Spinal cord (tissue), 10 donors: ENCODE measurements around the gene MLEC. TPM values are rescaled to one million over a fixed set of nuclear protein-coding genes. Genes with fewer than 3 reads are reported as not detected.

Experiments used
- DNase-seq, 6 donors: peaks; one replicate each; pipeline versions ENCODE4 v3.0.0 to v3.0.0-alpha.2; 2013 to 2015; ENCODE audit warnings: low spot score in 6 of 6, low read depth in 4 of 6
- H3K27ac ChIP-seq: one replicate; pipeline ENCODE4 v1.5.1; 2013; ENCODE audit warnings: low read depth, low read length, control low read depth
- H3K27me3 ChIP-seq: one replicate; pipeline ENCODE4 v1.6.1; 2013; ENCODE audit warnings: low read length; ENCODE audit not compliant: control insufficient read depth, insufficient read depth
- H3K36me3 ChIP-seq: one replicate; pipeline ENCODE4 v1.6.1; 2013; ENCODE audit warnings: low read length; ENCODE audit not compliant: control insufficient read depth, insufficient read depth
- H3K4me1 ChIP-seq: one replicate; pipeline ENCODE4 v1.6.1; 2013; ENCODE audit warnings: low read length; ENCODE audit not compliant: control insufficient read depth, insufficient read depth
- H3K4me3 ChIP-seq: one replicate; pipeline ENCODE4 v1.5.1; 2013; ENCODE audit warnings: low read depth, low read length, control low read depth
- H3K9me3 ChIP-seq: one replicate; pipeline ENCODE4 v1.6.1; 2013; ENCODE audit warnings: low read length; ENCODE audit not compliant: control insufficient read depth, insufficient read depth
- WGBS: methylation state at CpG from one replicate; pipeline ENCODE4 v1.1.5; 2013; ENCODE audit warnings: missing lambda C conversion rate; ENCODE audit not compliant: insufficient coverage; 5-methylcytosine and 5-hydroxymethylcytosine counted together
- polyA plus RNA-seq, 2 donors: library from polyadenylated mRNA; unstranded; fragments of 120-200 nt; gene quantifications; one replicate each; pipeline ENCODE4 v1.2.1, GENCODE V29; 2013; ENCODE audit not compliant: insufficient read length in 2 of 2
- total RNA-seq, 2 donors: library from RNA; depleted of rRNA in 1 of 2; stranded (reverse); fragments of 120-200 nt in 1 of 2; fragments of >200 nt in 1 of 2; gene quantifications; one replicate each; pipeline versions ENCODE4 v1.2.3 to v1.2.4, GENCODE V29; 2013 to 2014
- donor health status: healthy.

Gene MLEC
- total and polyA plus RNA-seq, 4 donors: 75.9 to 104 (median 97.0) TPM

GRCh38 chr12:120750806-120751205 is 63.9 kb downstream of the MLEC start:
- Histone ChIP-seq H3K4me1 (no peaks in the 10 kb centered on the region), H3K27ac (no peak overlapping the region), H3K4me3 (no peak overlapping the region), H3K27me3 (no peaks in the 10 kb centered on the region), H3K9me3 (no peaks in the 10 kb centered on the region), H3K36me3 (no peaks in the 10 kb centered on the region)
- 100% methylated on average over 1 of the region's 5 CpGs for WGBS
- no peak for DNase-seq

- 97% methylated on average over 9 of the region's 9 CpGs for WGBS
- no peak overlapping the region for H3K4me3 ChIP-seq
- no peak overlapping the region for H3K27ac ChIP-seq
- no peaks in the 10 kb centered on the region for H3K36me3 ChIP-seq
- no peaks in the 10 kb centered on the region for H3K4me1 ChIP-seq
- no peaks in the 10 kb centered on the region for H3K9me3 ChIP-seq
- H3K27me3 ChIP-seq: no peaks in the 10 kb centered on the region
- DNase-seq: no peak
Measured at GRCh38 chr12:120751389-120751788, 64.4 kb downstream of the MLEC start.

Other genes with a start within 250 kb of the MLEC start
- 100 to 1,000 TPM; 395 to 731 TPM for gene COX6A1, start 249.0 kb upstream of the MLEC start, total RNA-seq
- gene COX6A1, start 249.0 kb upstream of the MLEC start, polyA plus RNA-seq: 100 to 1,000 TPM; 622 to 661 TPM
- 10 to 100 TPM; 10.8 to 21.5 TPM for gene TRIAP1, start 240.8 kb upstream of the MLEC start, total RNA-seq
- 10 to 100 TPM; 25.7 to 29.3 TPM for gene TRIAP1, start 240.8 kb upstream of the MLEC start, polyA plus RNA-seq
- gene GATC, start 240.7 kb upstream of the MLEC start, total RNA-seq: 10 to 100 TPM; 38.2 to 39.1 TPM
- gene GATC, start 240.7 kb upstream of the MLEC start, polyA plus RNA-seq: 10 to 100 TPM; 22.7 to 33.3 TPM
- 100 to 1,000 TPM in 1 of 2 donors, 10 to 100 TPM in 1; 88.9 to 143 TPM for gene SRSF9, start 217.4 kb upstream of the MLEC start, total RNA-seq
- 100 to 1,000 TPM; 195 to 221 TPM for gene SRSF9, start 217.4 kb upstream of the MLEC start, polyA plus RNA-seq
- gene DYNLL1, start 191.0 kb upstream of the MLEC start, total RNA-seq: 100 to 1,000 TPM; 357 to 390 TPM
- 100 to 1,000 TPM; 791 to 871 TPM for gene DYNLL1, start 191.0 kb upstream of the MLEC start, polyA plus RNA-seq
- gene COQ5, start 158.0 kb upstream of the MLEC start, total RNA-seq: 10 to 100 TPM; 32.3 to 44.7 TPM
- 10 to 100 TPM; 40.6 to 41.4 TPM for gene COQ5, start 158.0 kb upstream of the MLEC start, polyA plus RNA-seq
- 100 to 1,000 TPM; 102 to 127 TPM for gene RNF10, start 152.8 kb upstream of the MLEC start, total RNA-seq
- 100 to 1,000 TPM; 225 to 226 TPM for gene RNF10, start 152.8 kb upstream of the MLEC start, polyA plus RNA-seq
- 10 to 100 TPM; 24.1 to 56.4 TPM for gene POP5, start 105.7 kb upstream of the MLEC start, total RNA-seq
- 10 to 100 TPM; 56.4 to 61.5 TPM for gene POP5, start 105.7 kb upstream of the MLEC start, polyA plus RNA-seq
- 1 to 10 TPM; 3.5 to 6.8 TPM for gene CABP1, start 46.5 kb upstream of the MLEC start, total RNA-seq
- gene CABP1, start 46.5 kb upstream of the MLEC start, polyA plus RNA-seq: 10 to 100 TPM; 26.1 to 30.2 TPM
- gene UNC119B, start 23.3 kb downstream of the MLEC start, total RNA-seq: 10 to 100 TPM; 19.1 to 24.4 TPM
- 10 to 100 TPM; 41.7 to 41.9 TPM for gene UNC119B, start 23.3 kb downstream of the MLEC start, polyA plus RNA-seq
- gene ACADS, start 38.7 kb downstream of the MLEC start, total RNA-seq: 10 to 100 TPM in 1 of 2 donors, 1 to 10 TPM in 1; 6.7 to 11.9 TPM
- gene ACADS, start 38.7 kb downstream of the MLEC start, polyA plus RNA-seq: 10 to 100 TPM; 11.8 to 12.7 TPM
- gene SPPL3, start 217.2 kb downstream of the MLEC start, total RNA-seq: 10 to 100 TPM; 18.9 to 30.7 TPM
- 100 to 1,000 TPM; 105 to 108 TPM for gene SPPL3, start 217.2 kb downstream of the MLEC start, polyA plus RNA-seq